Gastroesophageal sphincter (tissue), 3 donors: ENCODE results near the gene PARD3B.

Source experiments
- CTCF ChIP-seq, 4 experiments: fragments of 200-600 bp in 2 of 4; fragments of 450-650 bp in 2 of 4; sonication (generic) in 1 of 4; IDR thresholded peaks; one replicate each; pipeline ENCODE4 v1.5.1; 2017 to 2019; ENCODE audit warnings: antibody characterized with exemption in 4 of 4, mild to moderate bottlenecking in 2 of 4, moderate library complexity in 2 of 4
- POLR2A ChIP-seq, 2 donors: fragments of 450-650 bp; IDR thresholded peaks; one replicate each; pipeline ENCODE4 v1.6.1; 2017; ENCODE audit warnings: antibody characterized with exemption in 2 of 2, mild to moderate bottlenecking in 2 of 2, moderate library complexity in 1 of 2

DNA sequence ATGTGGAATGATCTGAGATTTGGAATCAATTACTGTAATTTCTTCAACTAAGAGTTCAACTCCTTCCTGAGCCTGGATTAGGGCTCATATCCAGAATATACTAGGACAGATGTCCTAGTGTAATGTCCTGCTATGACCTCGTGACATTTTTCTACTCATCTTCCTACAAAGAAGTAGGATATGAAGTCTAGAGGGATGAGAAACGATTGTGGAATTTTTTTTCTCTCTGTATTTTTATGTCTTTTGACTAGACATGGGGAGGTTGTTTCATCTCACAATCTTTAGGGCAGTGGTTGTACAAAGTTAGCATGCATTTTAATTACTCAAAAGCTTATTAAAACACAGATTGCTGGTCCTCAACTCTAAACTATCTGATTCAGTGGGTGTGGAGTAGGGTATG is 203.0 kb downstream of the PARD3B start:
- TF ChIP-seq CTCF (IDR thresholded peaks at IDR 0.05) (no peak), POLR2A (IDR thresholded peaks at IDR 0.05) (no peak)
